ENCODE results near the gene DENND2C. TPM values are rescaled to one million over a fixed set of nuclear protein-coding genes. Genes with fewer than 3 reads are reported as not detected.

DENND2C gene
- total and polyA plus RNA-seq, 2 of the 13 experiments (the other 11 are each of a cell fraction or from before 2014, with no cell fraction given) = 0.08 to 0.33 TPM

- TF ChIP-seq ZNF644 (CRISPR knock-in tag; IDR thresholded peaks at IDR 0.05; ENCODE audit: low read depth) = 0 out of 2 replicates have a peak, but pooled peaks have one; percentile 15
- no peak for TF ChIP-seq PREB (CRISPR knock-in tag; IDR thresholded peaks at IDR 0.05)
- no peak for TF ChIP-seq MAZ (IDR thresholded peaks at IDR 0.05; ENCODE audit: borderline replicate concordance, low read depth, low read length)
- no peak for TF ChIP-seq MAZ (CRISPR knock-in tag; IDR thresholded peaks at IDR 0.05; ENCODE audit: low read depth)
- TF ChIP-seq ZNF672 (CRISPR knock-in tag; IDR thresholded peaks at IDR 0.05) = no peak
- TF ChIP-seq ATF5 (CRISPR knock-in tag; IDR thresholded peaks at IDR 0.05; ENCODE audit: low read depth) = no peak
- TF ChIP-seq CEBPG (CRISPR knock-in tag; IDR thresholded peaks at IDR 0.05) = no peak
- no peak for TF ChIP-seq TRIM22 (IDR thresholded peaks at IDR 0.05)
- TF ChIP-seq ATRX (CRISPR knock-in tag; IDR thresholded peaks at IDR 0.05; ENCODE audit: borderline replicate concordance) = no peak
- peak; percentile 93 for TF ChIP-seq TEAD3 (CRISPR knock-in tag; optimal IDR thresholded peaks at IDR 0.05; ENCODE audit: borderline replicate concordance)
- no peak for TF ChIP-seq ZFP90 (CRISPR knock-in tag; IDR thresholded peaks at IDR 0.05; ENCODE audit: borderline replicate concordance)
- TF ChIP-seq ZNF460 (CRISPR knock-in tag; IDR thresholded peaks at IDR 0.05; ENCODE audit: borderline replicate concordance) = peak; percentile 82; the same call in 1 of the 2 replicates
- no peak for TF ChIP-seq FIP1L1 (IDR thresholded peaks at IDR 0.05; ENCODE audit: borderline replicate concordance, insufficient read depth, low read depth, low read length)
- peak; percentile 65; the same call in 1 of the 2 replicates for TF ChIP-seq HNF4A (CRISPR knock-in tag; IDR thresholded peaks at IDR 0.05)
- TF ChIP-seq FOXJ3 (CRISPR knock-in tag; IDR thresholded peaks at IDR 0.05; ENCODE audit: borderline replicate concordance) = no peak
- no peak for TF ChIP-seq WIZ (CRISPR knock-in tag; IDR thresholded peaks at IDR 0.05)
- TF ChIP-seq ARID3A (IDR thresholded peaks at IDR 0.05; ENCODE audit: low read depth, low read length) = no peak
- TF ChIP-seq ZNF329 (CRISPR knock-in tag; IDR thresholded peaks at IDR 0.05; ENCODE audit: low read depth) = no peak
- no peak for TF ChIP-seq ZNF703 (CRISPR knock-in tag; IDR thresholded peaks at IDR 0.05; ENCODE audit: borderline replicate concordance)
- no peak for TF ChIP-seq ZNF883 (CRISPR knock-in tag; IDR thresholded peaks at IDR 0.05; ENCODE audit: not compliant biosample characterization)
- no peak for TF ChIP-seq ZNF513 (CRISPR knock-in tag; conservative IDR thresholded peaks at IDR 0.05)
- TF ChIP-seq KLF11 (CRISPR knock-in tag; IDR thresholded peaks at IDR 0.05) = no peak
- TF ChIP-seq SMAD3 (CRISPR knock-in tag; IDR thresholded peaks at IDR 0.05) = no peak
- no peak for TF ChIP-seq ZBTB33 (CRISPR knock-in tag; IDR thresholded peaks at IDR 0.05)
Observed at GRCh38 chr1:114551400-114551799, 118.4 kb downstream of the DENND2C start (continued).
